Stimulated activated CD8-positive, alpha-beta memory T cell treated with anti-CD3 and anti-CD28 coated beads, Interleukin-12 subunit alpha, Interleukin-12 subunit beta, amount 100 ng/mL, for 24 hours (primary cell): Measurements from ENCODE around the gene ITPRIP.

Experiments used
- DNase-seq: peaks from one replicate; pipeline ENCODE4 v3.0.0-alpha.2; 2020; ENCODE audit errors: extremely low read depth

The ITPRIP gene

DNA sequence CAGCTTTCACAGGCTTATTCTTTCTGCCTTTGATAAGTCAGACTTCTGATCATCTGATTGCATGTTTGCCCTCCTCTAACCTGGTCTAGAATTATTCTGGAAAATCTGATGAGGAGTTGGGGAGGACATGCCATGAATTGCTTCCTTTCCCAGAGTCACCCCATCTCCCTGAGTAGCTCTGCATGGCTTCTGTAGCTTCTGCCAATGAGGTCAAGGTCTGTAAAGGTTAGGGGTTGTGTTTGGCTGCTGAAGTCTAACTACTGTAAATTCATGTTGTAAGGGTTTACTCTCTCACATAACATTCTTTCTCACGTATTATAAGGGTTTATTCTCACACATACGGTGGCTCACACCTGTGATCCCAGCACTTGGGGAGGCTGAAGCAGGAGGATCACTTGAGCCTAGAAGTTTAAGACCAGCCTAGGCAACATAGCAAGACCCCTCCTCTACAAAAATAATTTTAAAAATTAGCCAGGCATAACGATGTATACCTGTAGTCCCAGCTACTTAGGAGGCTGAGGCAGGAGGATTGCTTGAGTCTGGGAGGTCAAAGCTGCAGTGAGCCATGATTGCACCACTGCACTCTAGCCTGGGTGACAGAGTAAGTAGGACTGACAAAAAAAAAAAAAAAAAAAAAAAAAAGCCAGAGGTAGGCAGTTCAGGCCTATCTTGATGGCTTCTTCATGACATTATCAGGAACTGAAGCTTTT lies 58.6 kb downstream of the ITPRIP start:
- no peak for DNase-seq

DNA sequence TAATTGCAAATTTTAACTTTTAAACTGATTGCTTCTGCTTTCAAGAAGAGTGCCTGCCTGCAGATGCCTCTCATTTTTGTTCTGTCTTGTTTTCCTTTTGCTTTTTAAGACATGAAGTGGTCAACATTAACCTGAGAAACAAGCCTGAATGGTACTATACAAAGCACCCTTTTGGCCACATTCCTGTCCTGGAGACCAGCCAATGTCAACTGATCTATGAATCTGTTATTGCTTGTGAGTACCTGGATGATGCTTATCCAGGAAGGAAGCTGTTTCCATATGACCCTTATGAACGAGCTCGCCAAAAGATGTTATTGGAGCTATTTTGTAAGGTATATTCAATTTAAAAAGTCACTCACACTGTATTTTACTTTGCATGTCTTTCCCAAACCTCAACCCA lies 60.5 kb downstream of the ITPRIP start:
- DNase-seq: no peak

DNA sequence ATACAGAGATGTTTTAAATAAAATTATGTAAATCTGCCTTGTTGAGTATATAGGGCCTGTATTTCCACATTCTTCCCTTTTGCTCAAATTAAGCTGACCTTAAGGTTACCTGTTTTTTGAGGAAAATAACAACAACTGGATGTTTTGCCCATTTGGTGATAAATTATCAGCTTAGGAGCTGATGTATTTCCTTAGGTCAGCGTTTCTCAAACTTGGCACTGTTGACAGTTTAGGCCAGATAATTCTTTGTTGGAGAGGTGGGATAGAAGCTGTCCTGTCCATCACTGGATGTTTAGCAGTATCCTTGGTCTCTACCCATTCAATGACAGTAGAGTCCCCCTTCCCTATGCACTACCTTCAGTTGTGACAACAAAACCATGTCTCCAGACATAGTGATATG lies 62.1 kb downstream of the ITPRIP start:
- DNase-seq: no peak

DNA sequence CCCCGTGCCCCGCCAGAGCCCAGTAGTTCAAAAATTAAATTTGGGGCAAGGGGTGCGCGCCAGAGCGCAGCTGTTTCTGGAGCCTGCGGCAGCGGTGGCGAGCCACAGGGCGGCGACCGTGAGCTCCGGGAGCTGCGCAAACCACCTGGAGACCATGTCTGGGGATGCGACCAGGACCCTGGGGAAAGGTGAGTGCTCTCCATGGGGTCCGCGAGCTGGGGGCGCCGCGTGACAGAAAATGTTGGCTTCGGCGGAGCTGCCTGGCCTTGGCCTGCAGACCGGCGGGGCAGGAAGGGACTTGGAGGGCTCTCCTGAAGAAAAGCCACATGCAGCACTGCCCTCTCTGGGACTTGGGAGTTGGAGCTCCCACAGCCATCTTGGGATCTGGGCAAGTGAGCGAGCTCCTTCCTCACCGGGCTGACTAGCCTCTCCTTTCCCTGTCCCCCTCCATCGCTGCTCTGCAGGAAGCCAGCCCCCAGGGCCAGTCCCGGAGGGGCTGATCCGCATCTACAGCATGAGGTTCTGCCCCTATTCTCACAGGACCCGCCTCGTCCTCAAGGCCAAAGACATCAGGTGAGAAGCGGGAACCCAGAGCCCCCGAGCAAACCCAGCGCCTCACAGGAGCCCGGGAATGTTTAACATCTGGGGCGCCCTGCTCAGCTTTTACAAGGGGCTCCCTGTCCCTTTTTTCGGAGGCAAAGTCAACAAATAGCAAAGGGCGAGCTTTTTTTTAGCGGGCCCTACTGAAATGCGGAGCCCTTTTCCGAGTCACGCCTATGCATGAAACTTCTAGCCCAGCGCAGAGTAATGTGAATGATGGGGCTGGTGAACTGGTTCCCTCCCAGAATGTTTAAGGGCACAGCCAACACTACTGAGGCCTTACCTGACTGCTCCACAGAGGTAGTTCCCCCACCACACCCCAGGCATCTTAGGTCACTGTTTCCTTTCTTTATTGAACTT lies 63.2 kb downstream of the ITPRIP start:
- no peak for DNase-seq

DNA sequence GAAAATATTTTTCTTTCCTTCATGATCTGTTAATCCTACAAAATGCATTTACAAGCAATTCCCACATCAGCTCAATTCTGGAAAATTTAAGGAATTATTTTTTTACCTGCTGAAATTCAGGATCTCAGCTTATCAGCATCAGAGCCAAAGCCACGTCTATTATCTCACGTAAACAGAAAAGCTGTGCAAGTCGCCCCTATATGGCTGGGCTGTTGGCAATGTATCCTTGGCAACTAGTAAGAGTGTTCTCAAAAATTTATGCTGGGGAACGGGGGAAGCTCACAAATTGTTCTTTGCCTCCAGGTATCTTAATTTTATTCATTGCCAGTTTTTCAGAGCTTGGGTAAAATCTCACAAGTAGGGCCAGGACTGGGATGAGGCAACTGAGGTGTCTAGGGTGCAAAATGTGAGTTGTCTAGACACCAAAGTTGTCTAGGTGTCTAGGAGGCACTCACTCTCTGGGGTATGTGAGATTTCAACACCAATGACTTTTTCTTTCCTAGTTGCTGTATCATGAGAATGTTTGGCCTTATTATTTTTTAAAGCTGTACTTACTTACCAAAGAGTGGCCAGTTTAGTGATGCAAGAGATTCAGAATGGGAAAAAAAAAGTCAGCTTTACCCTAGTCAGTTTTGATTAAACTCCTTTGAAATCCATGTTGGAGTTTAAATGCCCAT lies 64.2 kb downstream of the ITPRIP start:
- DNase-seq: no peak

DNA sequence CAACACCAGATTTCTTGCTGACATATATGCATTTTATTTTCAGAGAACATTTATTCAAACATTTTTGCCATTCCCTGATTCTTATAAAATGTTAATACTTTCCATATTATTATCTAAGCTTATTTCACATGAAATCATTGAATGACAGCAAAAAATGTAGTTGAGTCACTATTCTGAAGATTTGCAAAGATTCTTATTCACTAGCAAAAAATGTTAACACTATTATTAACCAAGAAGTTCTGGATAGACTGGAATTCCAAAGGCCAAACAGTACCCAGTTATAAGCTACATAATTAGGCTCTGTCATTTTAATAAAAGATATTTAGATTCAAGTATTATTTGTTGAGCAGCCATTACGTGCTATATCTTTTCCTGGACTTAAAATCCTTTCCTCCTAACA lies 65.0 kb downstream of the ITPRIP start:
- no peak for DNase-seq

DNA sequence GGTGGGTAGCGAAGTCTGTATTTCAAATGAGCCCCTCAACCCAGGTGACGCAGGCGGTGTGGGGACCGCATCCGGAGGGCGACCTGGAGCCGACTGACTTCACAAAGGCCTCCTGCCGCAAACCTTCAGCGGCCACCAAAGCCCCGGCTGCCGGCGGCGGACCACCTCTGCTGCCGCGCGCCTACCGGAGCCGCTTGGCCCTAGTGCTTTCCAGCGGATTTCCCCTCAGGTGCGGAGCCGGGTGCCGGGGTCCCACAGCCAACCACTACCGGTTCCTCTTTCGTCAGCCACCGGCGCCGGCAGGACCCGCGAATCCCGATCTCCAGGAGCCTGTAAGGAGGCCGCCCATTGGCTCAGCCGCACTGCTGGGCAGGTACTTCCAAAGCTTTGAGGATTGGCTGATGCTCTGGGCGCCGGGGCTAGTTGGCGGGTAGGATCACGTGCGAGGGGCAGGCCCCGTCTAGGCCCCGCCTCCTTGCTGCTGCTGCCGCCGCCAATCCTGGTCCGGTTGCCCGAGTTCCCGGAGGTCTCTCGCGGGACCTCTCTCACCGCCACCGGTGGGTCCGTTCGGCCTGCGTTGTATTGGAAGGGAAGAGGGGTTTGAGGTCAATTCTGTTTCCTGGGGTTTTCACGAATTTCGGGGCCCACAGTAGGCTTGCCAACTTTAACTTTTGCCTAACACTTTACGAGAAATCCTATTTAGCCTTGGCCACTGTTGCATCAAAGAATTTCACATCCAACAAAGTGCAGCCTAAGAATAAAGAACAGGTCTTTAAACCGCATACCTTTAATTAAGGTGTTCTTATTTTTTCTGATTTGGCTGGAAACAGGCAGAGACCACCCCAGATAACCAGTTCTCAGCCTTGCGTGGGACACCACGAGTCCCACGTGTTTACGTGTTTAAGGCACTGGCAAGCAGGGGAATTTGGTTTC lies 69.3 kb downstream of the ITPRIP start, which contains the start of gene GSTO2:
Gene GSTO2 (plus strand): TSS at position 472 of the 933 bp plus-strand sequence. CDS start 5,732 bp downstream, outside the sequence.
- peak; percentile 98 for DNase-seq

DNA sequence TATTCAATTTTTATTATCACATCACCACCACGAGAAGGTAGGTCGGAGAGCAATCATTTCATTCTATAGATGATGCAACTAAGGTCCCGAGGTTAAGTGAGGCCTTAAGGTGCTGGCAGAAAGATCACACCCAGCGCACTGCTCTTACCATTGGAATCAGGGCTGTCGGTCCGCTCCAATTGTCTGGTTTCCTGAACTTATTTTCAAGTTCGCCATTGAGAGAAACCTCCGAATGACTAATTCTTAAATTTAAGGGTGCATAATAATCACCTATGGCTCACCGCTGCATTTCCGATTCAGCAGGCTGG lies 69.9 kb downstream of the ITPRIP start:
- no peak for DNase-seq

DNA sequence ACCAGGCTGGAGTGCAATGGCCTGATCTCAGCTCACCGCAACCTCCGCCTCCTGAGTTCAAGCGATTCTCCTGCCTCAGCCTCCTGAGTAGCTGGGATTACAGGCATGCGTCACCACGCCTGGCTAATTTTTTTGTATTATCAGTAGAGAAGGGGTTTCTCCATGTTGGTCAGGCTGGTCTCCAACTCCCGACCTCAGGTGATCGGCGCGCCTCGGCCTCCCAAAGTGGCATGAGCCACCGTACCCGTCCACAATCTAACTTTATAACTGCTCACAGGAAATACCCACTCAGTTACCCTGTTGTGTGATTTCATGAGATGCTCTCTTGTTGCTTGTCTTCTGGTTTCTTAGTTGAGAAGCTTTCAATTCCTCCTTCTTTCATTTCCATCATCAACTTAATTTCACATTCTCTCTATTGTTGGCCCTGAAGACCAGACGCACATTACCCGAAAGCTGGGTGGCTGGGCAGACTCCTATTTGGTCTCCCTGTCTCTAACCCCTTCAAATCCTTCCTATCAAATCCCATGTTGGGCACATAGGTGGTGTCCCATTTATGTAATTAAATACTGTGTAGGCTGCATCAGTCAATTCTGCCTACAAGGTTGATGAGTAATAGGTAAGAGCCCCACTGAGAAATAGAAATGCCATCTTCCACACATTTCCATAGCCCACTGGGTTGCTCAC lies 70.4 kb downstream of the ITPRIP start:
- no peak for DNase-seq

DNA sequence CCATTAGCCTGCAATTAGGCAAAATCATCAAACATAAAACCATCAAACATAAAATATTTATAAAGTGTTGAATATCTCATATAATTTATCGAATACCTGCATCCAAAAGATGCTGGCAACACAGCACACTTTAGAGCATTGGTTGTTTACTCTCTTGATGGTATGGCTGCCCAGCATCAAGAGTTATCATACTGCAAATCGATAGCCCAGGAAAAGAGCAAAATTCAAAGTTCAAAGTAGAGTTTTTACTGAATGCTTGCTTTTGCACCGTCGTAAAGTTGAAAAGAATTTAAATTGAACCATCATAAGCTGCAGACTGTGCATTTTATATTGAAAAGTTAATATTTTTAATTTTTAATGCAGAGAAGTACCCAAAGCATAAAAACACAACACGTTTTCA lies 73.5 kb downstream of the ITPRIP start:
- no peak for DNase-seq

DNA sequence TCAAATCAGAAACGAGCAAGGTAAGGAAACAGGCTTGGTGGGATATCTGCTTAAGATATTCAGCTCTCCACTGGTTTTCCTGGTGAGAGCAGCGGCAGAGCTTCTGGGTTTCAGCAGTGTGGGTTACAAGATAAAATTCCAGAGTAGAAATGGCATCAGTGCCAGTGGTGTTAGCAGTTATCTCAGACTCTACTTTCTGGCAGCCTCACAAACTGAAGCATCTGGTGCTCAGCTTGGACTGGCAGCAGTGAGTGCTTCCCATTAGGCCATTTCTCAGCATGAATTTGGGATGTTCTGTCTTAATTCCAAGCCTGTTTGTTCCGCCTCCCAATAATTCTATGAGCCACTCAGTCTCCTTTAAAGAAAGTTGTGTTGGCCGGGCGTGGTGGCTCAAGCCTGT lies 76.2 kb downstream of the ITPRIP start:
- no peak for DNase-seq

DNA sequence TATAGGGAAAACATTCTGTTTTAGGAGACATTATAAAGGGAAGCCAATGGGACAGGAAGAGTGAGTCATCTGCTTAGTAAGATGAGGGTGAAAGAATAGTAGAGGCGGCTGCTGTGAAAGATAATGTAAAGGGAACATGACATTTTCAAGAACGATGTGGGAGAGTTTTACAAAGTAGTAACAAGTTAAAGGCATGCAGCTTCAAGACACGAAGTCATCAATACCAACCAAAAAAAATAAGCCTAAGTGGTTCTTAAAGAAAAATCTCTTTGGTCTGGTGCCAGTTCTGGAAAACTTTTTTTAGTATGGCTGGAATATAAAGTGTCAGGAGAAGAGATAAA lies 77.5 kb downstream of the ITPRIP start:
- no peak for DNase-seq

DNA sequence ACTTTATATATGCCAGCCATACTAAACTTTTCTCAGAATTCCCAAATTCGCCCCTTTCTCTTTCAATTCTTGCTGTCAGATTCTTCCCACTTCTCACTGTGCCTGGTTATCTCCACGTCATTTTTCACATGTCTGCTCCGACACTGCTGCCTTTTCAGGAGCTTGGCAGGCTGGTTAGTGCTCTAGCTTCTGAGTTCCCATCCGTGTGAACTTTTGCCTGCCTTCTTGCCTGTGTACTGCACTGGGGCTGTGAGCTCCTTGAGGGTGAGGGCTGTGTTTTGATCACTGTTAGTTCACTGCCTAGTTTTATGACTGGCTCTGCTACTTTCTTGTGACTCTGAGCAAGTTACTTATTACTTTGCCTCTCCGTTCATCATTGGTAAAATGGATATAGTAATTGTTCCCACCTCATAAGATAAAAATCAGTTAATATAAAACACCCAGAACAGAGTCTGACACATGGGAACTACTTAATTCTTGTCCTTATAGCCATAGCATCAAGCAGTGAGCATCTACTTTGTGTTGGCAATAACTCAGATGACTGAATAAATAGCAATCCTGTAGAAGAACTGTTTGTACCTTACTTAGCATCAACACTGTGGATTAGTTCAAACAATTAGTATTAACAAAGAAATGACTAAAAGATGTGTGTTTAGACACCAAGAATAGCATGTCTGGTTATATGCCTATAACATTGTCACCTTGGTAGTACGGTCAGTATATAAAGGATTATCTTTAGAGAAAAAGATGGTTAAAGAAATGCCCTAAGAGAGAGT lies 78.1 kb downstream of the ITPRIP start:
- no peak for DNase-seq
